Measurements from ENCODE around the gene SIGLEC11. TPM values are rescaled to one million over a fixed set of nuclear protein-coding genes. Genes with fewer than 3 reads are reported as not detected.
"Not testable (repeated sequence)": the region's sequence is repeated elsewhere in the genome, so short reads cannot be mapped to it uniquely, and the experiment has no call there.

SIGLEC11 gene, protein sequence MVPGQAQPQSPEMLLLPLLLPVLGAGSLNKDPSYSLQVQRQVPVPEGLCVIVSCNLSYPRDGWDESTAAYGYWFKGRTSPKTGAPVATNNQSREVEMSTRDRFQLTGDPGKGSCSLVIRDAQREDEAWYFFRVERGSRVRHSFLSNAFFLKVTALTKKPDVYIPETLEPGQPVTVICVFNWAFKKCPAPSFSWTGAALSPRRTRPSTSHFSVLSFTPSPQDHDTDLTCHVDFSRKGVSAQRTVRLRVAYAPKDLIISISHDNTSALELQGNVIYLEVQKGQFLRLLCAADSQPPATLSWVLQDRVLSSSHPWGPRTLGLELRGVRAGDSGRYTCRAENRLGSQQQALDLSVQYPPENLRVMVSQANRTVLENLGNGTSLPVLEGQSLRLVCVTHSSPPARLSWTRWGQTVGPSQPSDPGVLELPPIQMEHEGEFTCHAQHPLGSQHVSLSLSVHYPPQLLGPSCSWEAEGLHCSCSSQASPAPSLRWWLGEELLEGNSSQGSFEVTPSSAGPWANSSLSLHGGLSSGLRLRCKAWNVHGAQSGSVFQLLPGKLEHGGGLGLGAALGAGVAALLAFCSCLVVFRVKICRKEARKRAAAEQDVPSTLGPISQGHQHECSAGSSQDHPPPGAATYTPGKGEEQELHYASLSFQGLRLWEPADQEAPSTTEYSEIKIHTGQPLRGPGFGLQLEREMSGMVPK
- total RNA-seq (not detected in 2 replicates), polyA plus RNA-seq (0.09 and 0.10 TPM in 2 replicates), polyA minus RNA-seq (0.50 TPM in 1 of 2 replicates, not detected in the other)
- 0.12 TPM for total RNA-seq (2013)

DNA sequence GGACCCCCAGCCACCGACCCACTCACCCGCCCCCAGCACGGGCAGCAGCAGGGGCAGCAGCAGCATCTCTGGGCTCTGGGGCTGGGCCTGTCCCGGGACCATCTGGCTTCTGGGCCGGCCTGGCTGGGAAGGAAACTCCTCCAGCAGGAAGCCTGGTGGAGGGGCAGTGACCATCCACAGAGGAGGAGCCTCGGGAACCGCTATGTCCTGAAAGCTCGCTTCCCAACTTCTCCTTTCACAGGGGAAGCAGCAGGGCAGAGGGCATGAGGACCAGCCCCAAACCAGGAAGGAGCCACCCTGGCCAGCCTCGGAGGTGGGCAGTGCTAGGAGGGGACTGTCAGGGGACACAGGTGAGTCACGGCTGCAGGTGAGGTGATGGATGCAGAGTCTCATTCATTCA, at the start of gene SIGLEC11:
TSS of gene SIGLEC11 (minus strand) at position 193 of the 400 bp plus-strand sequence. CDS start at position 102, 91 bp downstream.
- POLR2A ChIA-PET; intact Hi-C loops (cut with micrococcal nuclease): not testable (repeated sequence)

GRCh38 chr19:50008532-50008931, 47.6 kb upstream of the SIGLEC11 start:
- DNase-seq (no peak), ATAC-seq (ENCODE audit: low read depth) (no peak)
- Histone ChIP-seq H3K4me1 (ENCODE audit: control insufficient read depth in 2 of 2, insufficient read depth in 2 of 2, low read length in 2 of 2) (no peaks in the 10 kb centered on the region), H3K4me2 (replicated peaks; ENCODE audit: low read depth, low read length, poor library complexity, severe bottlenecking) (no peak overlapping the region), H3K79me2 (ENCODE audit: control insufficient read depth, insufficient read depth, low read length) (peaks cover 8% of the 10 kb centered on the region), H3K4me3 (ENCODE audit: control extremely low read depth in 1 of 5, extremely low read depth in 1 of 5, insufficient read depth in 1 of 5, low read depth in 2 of 5, low read length in 4 of 5) (no peak overlapping the region), H3K9ac (ENCODE audit: low read length) (no peak overlapping the region), H3K27ac (ENCODE audit: low read length in 2 of 2) (no peak overlapping the region), H4K20me1 (ENCODE audit: control insufficient read depth, insufficient read depth, low read length, poor library complexity, severe bottlenecking) (peaks cover 30% of the 10 kb centered on the region), H3K27me3 (replicated peaks in 1 of 4; ENCODE audit: control extremely low read depth in 1 of 4, control insufficient read depth in 3 of 4, insufficient read depth in 4 of 4, low read length in 3 of 4) (no peaks in the 10 kb centered on the region), H3K9me3 (ENCODE audit: control extremely low read depth in 1 of 3, control insufficient read depth in 2 of 3, insufficient read depth in 1 of 3, low read length in 2 of 3) (no peaks in the 10 kb centered on the region), H3K36me3 (replicated peaks in 1 of 2; ENCODE audit: control extremely low read depth in 1 of 2, control insufficient read depth in 1 of 2, extremely low read depth in 1 of 2, insufficient read depth in 2 of 2, low read length in 1 of 2) (peaks cover 0 to 63% of the 10 kb centered on the region in 2 experiments), H2AFZ (ENCODE audit: insufficient read depth, low read depth, low read length, poor library complexity, severe bottlenecking) (no peak overlapping the region)
- no peak for TF ChIP-seq EZH2 (IDR thresholded peaks at IDR 0.05; ENCODE audit: borderline replicate concordance, insufficient read depth, low read depth, low read length, poor library complexity, severe bottlenecking)
- TF ChIP-seq, protein P1, sequence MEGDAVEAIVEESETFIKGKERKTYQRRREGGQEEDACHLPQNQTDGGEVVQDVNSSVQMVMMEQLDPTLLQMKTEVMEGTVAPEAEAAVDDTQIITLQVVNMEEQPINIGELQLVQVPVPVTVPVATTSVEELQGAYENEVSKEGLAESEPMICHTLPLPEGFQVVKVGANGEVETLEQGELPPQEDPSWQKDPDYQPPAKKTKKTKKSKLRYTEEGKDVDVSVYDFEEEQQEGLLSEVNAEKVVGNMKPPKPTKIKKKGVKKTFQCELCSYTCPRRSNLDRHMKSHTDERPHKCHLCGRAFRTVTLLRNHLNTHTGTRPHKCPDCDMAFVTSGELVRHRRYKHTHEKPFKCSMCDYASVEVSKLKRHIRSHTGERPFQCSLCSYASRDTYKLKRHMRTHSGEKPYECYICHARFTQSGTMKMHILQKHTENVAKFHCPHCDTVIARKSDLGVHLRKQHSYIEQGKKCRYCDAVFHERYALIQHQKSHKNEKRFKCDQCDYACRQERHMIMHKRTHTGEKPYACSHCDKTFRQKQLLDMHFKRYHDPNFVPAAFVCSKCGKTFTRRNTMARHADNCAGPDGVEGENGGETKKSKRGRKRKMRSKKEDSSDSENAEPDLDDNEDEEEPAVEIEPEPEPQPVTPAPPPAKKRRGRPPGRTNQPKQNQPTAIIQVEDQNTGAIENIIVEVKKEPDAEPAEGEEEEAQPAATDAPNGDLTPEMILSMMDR (IDR thresholded peaks at IDR 0.05) = no peak
- Mint-ChIP-seq H3K9me3 (ENCODE audit: insufficient read depth) (no peaks in the 10 kb centered on the region), H3K4me1 (peaks cover 2% of the 10 kb centered on the region), H3K27me3 (no peaks in the 10 kb centered on the region), H3K4me3 (no peak overlapping the region), H3K27ac (no peak overlapping the region)
- 94% methylated on average over 10 of the region's 10 CpGs for WGBS (ENCODE audit: insufficient coverage)
- intact Hi-C loops (cut with micrococcal nuclease) = no loop called here
- CTCF ChIA-PET = no interaction called here
- POLR2A ChIA-PET = no interaction called here

More for the DNA sequence above, at the start of gene SIGLEC11:
- H3K4me1 ChIP-seq (ENCODE audit: control insufficient read depth in 2 of 2, insufficient read depth in 2 of 2, low read length in 2 of 2); H3K9ac ChIP-seq (ENCODE audit: low read length); H4K20me1 ChIP-seq (ENCODE audit: control insufficient read depth, insufficient read depth, low read length, poor library complexity, severe bottlenecking); H3K27ac Mint-ChIP-seq; H3K36me3 ChIP-seq (replicated peaks in 1 of 2; ENCODE audit: control extremely low read depth in 1 of 2, control insufficient read depth in 1 of 2, extremely low read depth in 1 of 2, insufficient read depth in 2 of 2, low read length in 1 of 2); ATAC-seq (ENCODE audit: low read depth); H3K4me3 ChIP-seq (ENCODE audit: control extremely low read depth in 1 of 5, extremely low read depth in 1 of 5, insufficient read depth in 1 of 5, low read depth in 2 of 5, low read length in 4 of 5); H3K27me3 ChIP-seq (replicated peaks in 1 of 4; ENCODE audit: control extremely low read depth in 1 of 4, control insufficient read depth in 3 of 4, insufficient read depth in 4 of 4, low read length in 3 of 4); H3K9me3 Mint-ChIP-seq (ENCODE audit: insufficient read depth); H3K4me3 Mint-ChIP-seq; H3K4me2 ChIP-seq (replicated peaks; ENCODE audit: low read depth, low read length, poor library complexity, severe bottlenecking); H3K27me3 Mint-ChIP-seq; H3K4me1 Mint-ChIP-seq; H3K27ac ChIP-seq (ENCODE audit: low read length in 2 of 2); H3K79me2 ChIP-seq (ENCODE audit: control insufficient read depth, insufficient read depth, low read length); DNase-seq; CTCF ChIA-PET; H2AFZ ChIP-seq (ENCODE audit: insufficient read depth, low read depth, low read length, poor library complexity, severe bottlenecking): not testable (repeated sequence)
- 100% methylated on average over 1 of the region's 10 CpGs for WGBS (ENCODE audit: insufficient coverage)
- peaks cover 0 to 12% (median 0%) of the 10 kb centered on the region in 3 donors for H3K9me3 ChIP-seq (ENCODE audit: control extremely low read depth in 1 of 3, control insufficient read depth in 2 of 3, insufficient read depth in 1 of 3, low read length in 2 of 3)
